AML-193 (cell line): ENCODE data around the gene DNAH14.

Experiments
- DNase-seq, 2 experiments: peaks; one replicate each; lab custom pipeline; 2025; lab: John Stamatoyannopoulos, UW

Gene DNAH14

DNA sequence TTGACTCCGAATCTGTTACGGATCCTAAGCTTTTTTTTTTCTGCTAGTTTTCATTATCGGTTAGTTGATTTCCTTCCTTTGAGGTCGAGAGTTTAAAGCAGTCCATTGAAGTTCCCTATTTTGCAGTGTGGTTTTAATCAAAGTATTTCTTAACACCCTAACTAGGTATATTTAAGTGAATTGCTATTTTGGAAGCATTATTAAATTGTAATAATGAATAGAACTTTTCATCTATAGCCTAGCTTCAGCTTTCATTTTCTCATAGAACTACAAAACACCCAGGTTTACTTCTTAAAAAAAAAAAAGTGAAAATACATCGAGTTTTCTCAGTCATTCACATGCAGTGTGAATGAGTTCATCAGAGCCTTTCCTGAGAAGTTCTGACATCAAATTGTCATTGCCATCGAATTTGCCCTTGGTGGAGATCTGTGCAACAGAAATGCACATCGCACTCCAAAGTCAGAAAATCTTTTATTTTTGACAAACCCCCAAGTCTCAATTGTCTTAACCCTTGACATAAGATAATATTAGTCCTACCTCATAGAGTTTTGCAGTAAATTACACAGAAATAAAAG lies 499.5 kb downstream of the DNAH14 start:
- DNase-seq: peak; percentile 92 to 94

GRCh38 chr1:225430301-225430700 lies 500.8 kb downstream of the DNAH14 start:
- no peak for DNase-seq

- no peak for DNase-seq
Measured at GRCh38 chr1:225431081-225431863, 501.8 kb downstream of the DNAH14 start.

DNA sequence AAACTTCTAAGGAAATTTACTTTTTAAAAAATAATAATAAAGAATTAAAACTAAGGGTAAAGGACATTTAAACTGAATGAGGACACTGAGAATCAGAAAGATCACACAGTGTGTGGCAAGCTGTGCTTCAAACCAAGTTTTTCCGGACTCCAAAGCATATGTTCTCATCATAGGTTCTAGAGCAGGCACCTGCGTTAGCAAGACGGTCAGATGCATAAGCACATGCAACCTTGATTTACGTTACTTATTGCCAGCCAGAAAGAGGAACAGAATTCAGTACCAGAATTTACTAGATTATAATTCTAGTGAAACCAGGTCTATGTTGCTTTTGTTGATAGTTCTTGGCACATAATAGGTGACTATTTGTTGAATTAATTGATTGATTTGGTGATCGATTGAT lies 504.6 kb downstream of the DNAH14 start:
- no peak for DNase-seq

DNA sequence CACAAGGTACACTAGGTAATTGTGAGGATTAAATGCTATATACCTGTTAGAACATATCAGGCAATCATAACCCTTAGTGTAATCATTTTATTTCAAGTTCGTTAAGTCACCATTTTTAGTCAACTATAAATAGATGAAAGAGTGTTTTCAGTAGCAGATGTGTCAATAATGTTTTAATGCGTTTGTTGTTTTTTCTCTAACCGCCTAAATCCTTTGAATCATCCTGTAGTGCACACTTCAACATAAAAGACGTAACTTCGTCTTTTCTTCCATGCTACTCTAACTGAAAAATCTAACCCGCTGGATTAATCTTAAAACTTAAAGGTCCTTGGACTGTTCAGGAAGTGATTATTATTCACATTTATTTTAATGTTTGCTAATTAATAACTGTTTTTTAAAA lies 505.6 kb downstream of the DNAH14 start:
- no peak for DNase-seq

DNA sequence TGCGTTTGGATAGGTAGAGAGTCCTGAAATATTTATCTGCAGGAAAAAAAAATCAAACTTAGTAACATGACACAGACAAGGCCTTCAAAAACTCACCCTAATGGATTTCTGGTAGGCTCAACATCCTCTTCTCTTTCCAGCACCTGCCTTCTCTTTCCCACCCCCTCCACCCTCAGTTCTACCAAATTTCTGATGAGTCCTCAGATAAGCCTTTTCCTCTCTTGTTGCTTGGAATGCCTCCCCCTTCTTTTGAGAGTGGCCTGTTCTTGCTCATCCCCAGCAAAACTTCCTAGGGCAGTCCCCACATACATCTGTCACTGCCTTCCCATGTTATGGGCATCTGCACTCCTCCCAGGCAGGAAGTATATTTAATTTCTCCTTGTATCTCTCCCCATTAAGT lies 506.0 kb downstream of the DNAH14 start:
- no peak for DNase-seq

DNA sequence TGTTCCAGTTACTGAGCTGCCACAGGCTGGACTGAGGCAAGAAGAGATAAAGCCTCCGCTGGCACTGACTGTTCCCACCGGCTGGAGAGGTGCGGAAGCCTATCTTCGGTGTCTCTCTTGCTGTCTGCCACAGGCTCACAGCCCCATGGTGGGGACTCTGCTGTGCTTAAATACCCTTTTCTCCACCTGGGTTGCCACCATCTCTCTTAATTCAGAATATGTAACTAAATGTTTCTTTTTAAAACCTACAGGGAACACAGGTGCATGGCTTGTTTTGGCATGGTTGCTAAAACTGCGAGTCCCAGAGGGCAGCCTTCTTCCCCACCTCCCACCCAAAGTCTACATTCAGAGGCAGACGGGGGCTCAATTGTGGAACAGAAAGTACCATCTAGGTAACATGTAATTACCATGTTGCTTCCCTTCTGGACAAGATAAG lies 506.5 kb downstream of the DNAH14 start:
- DNase-seq: no peak

DNA sequence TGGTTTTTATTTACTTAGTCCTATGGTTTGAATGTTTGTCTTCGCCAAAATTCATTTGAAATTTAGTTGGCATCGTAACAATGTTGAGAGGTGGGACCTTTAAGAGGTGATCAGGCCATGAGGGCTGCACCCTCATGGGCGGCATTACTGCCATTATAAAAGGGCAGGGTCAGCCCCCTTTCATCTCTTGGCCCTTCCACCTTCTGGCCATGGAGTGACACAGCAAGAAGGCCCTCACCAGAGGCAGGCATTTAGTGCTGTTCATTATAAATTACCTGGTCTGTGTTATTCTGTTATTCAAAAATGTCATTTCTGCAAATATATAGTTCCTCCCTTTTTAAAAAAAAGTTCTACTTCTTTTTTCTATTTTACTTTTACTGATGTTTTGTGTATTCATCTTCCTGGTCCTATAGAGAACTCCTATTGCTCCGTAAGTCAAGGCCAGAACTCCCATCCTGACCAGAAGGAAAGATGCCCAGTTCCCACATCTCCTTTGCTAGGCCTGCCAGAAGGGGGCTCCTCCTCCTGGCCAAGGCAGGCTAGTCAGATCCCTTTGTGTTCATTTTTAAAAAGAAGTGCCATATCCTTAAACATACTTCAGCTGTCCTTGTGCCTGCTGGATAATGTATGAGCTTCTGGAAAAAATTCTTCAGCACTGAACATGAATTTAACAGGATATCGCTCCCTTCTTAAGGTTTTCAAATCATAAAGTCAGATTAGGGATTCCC lies 508.4 kb downstream of the DNAH14 start:
- peak; percentile 21 to 28 for DNase-seq

DNA sequence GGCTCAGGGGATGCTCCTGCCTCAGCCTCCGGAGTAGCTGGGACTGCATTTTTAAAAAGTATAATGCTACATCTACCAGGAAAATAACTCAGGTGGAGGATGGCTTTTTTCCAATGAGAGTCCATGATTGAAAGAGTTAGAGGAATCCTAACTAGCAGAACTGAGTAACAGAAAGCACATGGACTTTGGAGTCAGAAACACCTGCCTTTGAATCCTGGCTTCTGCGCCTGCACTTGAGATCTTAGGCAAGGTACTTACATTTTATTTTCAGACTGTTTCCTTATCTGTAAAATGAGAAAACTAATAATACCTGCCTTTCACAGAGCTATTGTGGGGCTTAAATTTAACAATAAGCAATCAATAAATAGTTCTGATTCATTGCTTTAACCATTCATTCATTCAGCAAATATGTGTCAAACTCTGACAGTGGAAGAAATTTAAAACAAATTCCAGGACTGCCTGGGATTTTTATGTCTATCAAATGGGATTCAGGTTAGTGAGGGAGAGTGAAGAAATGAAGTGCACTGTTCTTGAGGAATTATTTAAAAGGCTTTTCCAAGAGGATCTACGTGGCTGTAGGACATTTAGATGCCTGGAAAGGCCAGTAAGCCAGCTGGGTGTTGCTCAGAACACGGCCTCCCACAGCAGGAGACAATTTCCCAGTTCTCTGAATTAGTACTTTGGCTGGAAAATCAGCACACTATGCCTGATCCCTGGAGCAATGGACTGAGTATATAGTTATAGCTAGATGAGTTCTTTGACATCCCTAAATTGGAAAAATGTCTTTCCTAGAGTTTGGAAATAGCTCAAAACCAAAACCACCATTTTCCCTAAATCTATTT lies 511.1 kb downstream of the DNAH14 start:
- no peak for DNase-seq

GRCh38 chr1:225441314-225442122 lies 512.0 kb downstream of the DNAH14 start:
- no peak for DNase-seq

GRCh38 chr1:225442123-225442505 lies 512.6 kb downstream of the DNAH14 start:
- no peak for DNase-seq

- DNase-seq: no peak
Measured at GRCh38 chr1:225445639-225446594, 516.4 kb downstream of the DNAH14 start.

GRCh38 chr1:225446595-225446960 lies 517.1 kb downstream of the DNAH14 start:
- no peak for DNase-seq

- no peak for DNase-seq
Measured at GRCh38 chr1:225446981-225447615, 517.6 kb downstream of the DNAH14 start.

DNA sequence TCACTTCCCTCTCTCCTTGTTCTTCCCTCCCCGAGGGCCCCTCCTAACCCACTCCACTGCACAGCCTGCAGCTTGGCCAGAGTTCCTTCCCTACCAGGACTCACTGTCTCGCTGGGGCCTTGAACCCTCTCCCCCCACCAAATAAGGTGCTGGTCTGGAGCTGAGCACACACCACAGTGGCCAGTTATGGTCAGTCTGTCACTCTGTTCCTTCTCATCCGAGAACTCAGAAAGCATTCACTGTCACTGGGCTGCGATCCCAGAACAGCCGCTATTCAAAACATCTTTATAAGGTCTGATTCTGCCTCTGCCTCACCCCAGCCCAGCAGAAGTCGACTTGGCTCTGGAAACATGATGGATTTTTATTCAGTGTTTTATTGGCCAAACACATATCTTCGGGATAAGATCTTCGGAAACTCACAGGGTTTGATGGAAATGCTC lies 518.2 kb downstream of the DNAH14 start:
- no peak for DNase-seq

DNA sequence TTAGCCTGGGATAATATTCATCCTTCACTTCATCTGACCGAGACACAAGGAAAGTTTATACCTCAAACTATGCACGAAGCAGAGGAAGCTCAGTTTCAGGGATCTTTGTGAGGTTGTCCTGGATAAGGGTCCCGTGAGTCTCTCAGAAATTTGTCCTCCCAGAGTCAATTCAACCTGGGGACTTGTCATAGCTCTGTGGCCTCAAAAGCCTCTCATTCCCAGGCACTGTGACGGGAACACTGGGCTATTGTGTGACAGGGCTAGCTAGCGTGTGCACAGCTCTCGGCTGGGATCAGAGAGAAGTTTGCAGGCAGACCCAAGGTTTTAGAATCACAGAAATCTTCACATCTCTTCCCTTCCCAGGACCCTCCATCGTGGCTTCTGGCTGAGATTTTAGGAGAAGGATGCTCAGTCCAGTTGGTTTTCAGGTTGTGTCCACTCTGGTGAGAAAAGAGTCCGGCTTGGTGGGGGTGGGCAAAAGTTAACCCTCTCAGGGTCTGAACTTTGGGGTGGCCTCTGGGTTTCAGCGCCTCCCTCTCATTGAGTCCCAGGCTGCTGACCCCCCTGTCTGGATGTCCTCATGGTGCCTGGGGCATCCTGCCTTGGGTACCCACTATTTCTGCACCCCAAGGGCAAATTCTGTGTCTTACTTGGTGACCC lies 518.8 kb downstream of the DNAH14 start:
- DNase-seq: no peak
